GM21528 (cell line): ENCODE data around the gene HOXA9.

ENCODE experiments used
- ATAC-seq: cut with Tn5 transposase; IDR thresholded peaks from one replicate; pipeline ENCODE4 v1.9.1; 2021; ENCODE audit warnings: mild to moderate bottlenecking, moderate library complexity; ENCODE audit not compliant: unreplicated experiment, low FRiP score

The HOXA9 gene

GRCh38 chr7:27131390-27131819 lies 33.9 kb downstream of the HOXA9 start:
- no peak for ATAC-seq

- no peak for ATAC-seq
Observed at GRCh38 chr7:27130540-27131389, 34.6 kb downstream of the HOXA9 start, which contains the start of gene HOXA4. HOXA4 (minus strand) TSS chr7:27130757; CDS start chr7:27130733, 24 bp downstream.

- no peak for ATAC-seq
Observed at GRCh38 chr7:27129729-27130539, 35.4 kb downstream of the HOXA9 start.

- no peak for ATAC-seq
Observed at GRCh38 chr7:27128776-27129728, 36.3 kb downstream of the HOXA9 start.

GRCh38 chr7:27128034-27128433 lies 37.3 kb downstream of the HOXA9 start:
- no peak for ATAC-seq

GRCh38 chr7:27126596-27127327 lies 38.6 kb downstream of the HOXA9 start:
- no peak for ATAC-seq

GRCh38 chr7:27125986-27126394 lies 39.3 kb downstream of the HOXA9 start:
- no peak for ATAC-seq

GRCh38 chr7:27124902-27125689 lies 40.2 kb downstream of the HOXA9 start:
- no peak for ATAC-seq

GRCh38 chr7:27124096-27124901 lies 41.0 kb downstream of the HOXA9 start:
- ATAC-seq, result no peak

GRCh38 chr7:27123477-27124053 lies 41.8 kb downstream of the HOXA9 start:
- ATAC-seq, result no peak

- ATAC-seq, result no peak
Observed at GRCh38 chr7:27123007-27123476, 42.3 kb downstream of the HOXA9 start.

- ATAC-seq, result no peak
Observed at GRCh38 chr7:27122077-27122910, 43.0 kb downstream of the HOXA9 start.

GRCh38 chr7:27121684-27122076 lies 43.7 kb downstream of the HOXA9 start:
- no peak for ATAC-seq

- ATAC-seq, result no peak
Observed at GRCh38 chr7:27119412-27119911, 45.9 kb downstream of the HOXA9 start.

- no peak for ATAC-seq
Observed at GRCh38 chr7:27118580-27118979, 46.8 kb downstream of the HOXA9 start.

GRCh38 chr7:27117887-27118491 lies 47.3 kb downstream of the HOXA9 start:
- ATAC-seq, result no peak
